AG09319 (cell line): ENCODE data around the gene STAU1.
"Not testable (repeated sequence)": the region's sequence is repeated elsewhere in the genome, so short reads cannot be mapped to it uniquely, and the experiment has no call there.

Experiments
- DNase-seq: peaks from one replicate; pipeline ENCODE4 v3.0.0-alpha.2; 2010; ENCODE audit warnings: low read depth; ENCODE audit errors: extremely low read depth
- CTCF ChIP-seq: IDR thresholded peaks from 2 replicates; pipeline ENCODE4 v1.5.1; 2011; ENCODE audit warnings: low read depth, mild to moderate bottlenecking, inconsistent platforms, low read length, moderate library complexity

Gene STAU1

GRCh38 chr20:49230021-49230420 is 41.9 kb upstream of the STAU1 start:
- no peak for TF ChIP-seq CTCF
- DNase-seq = no peak

GRCh38 chr20:49229381-49229780 is 41.2 kb upstream of the STAU1 start:
- no peak for TF ChIP-seq CTCF
- DNase-seq = no peak

- no peak for TF ChIP-seq CTCF
- DNase-seq = no peak
Observed at GRCh38 chr20:49228676-49229075, 40.5 kb upstream of the STAU1 start.

- DNase-seq = no peak
- TF ChIP-seq CTCF = no peak
Observed at GRCh38 chr20:49225896-49226295, 37.8 kb upstream of the STAU1 start.

- DNase-seq = no peak
- TF ChIP-seq CTCF = no peak
Observed at GRCh38 chr20:49219924-49220831, 32.0 kb upstream of the STAU1 start.

- TF ChIP-seq CTCF = no peak
- DNase-seq = peak; percentile 98
Observed at GRCh38 chr20:49219091-49219923, 31.2 kb upstream of the STAU1 start, which contains the start of gene DDX27. Gene DDX27, plus strand, starts transcription at chr20:49219416. Its CDS starts 33 bp downstream, at chr20:49219449.

GRCh38 chr20:49218739-49219090 is 30.6 kb upstream of the STAU1 start:
- DNase-seq = not testable (repeated sequence)
